Measurements from ENCODE around the gene TAPT1.

GRCh38 chr4:16235209-16235608 is 8.9 kb upstream of the TAPT1 start:
- TF ChIP-seq CTCF (IDR thresholded peaks at IDR 0.05) (no peak), SIN3A (IDR thresholded peaks at IDR 0.05; ENCODE audit: borderline replicate concordance, insufficient read depth, low read depth, low read length) (no peak), POLR2AphosphoS5 (IDR thresholded peaks at IDR 0.05; ENCODE audit: low read depth, low read length) (no peak)
